GM12875 (cell line): ENCODE results near the gene GPR173.

Experiments used
- H3K4me3 ChIP-seq: one replicate; pipeline ENCODE4 v1.5.1; 2011; ENCODE audit warnings: low read depth, low read length, control low read depth
- TF ChIP-seq, protein P1 (sequence below): IDR thresholded peaks from 2 replicates; pipeline ENCODE4 v1.5.1; 2011; ENCODE audit warnings: low read depth, mild to moderate bottlenecking, control low read depth, inconsistent platforms, low read length, moderate library complexity, borderline replicate concordance; ENCODE audit not compliant: insufficient read depth

GPR173 gene

DNA sequence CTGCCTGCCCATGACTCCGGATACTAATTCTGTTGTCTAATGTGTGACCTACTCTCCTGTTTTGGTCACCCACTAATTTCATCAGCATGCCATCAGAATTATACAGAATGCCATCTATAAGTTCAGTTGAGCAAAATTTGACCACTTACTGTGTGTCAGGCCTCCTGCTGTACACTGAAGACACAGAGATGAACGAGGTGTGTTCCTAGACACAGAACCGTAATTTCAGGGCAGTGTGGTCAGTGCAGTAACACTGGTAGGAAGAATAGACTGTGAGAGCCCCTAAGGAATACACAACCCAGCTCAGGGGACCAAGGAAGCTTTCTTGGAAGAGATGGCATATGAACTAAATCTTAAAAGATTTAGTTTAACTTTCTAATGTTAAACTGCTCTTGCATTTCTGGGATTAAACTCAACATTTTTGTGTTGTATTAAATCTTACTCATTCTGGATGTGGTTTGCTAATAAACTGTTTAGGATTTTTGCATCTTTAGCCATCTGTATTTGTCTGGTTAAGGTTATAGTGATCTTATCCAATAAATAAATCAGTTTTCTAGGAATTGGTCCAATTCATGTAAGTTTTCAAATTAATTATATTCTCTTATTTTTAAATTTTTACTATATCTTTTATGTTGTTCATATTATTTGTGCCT is 79.6 kb downstream of the GPR173 start:
- TF ChIP-seq, protein P1, sequence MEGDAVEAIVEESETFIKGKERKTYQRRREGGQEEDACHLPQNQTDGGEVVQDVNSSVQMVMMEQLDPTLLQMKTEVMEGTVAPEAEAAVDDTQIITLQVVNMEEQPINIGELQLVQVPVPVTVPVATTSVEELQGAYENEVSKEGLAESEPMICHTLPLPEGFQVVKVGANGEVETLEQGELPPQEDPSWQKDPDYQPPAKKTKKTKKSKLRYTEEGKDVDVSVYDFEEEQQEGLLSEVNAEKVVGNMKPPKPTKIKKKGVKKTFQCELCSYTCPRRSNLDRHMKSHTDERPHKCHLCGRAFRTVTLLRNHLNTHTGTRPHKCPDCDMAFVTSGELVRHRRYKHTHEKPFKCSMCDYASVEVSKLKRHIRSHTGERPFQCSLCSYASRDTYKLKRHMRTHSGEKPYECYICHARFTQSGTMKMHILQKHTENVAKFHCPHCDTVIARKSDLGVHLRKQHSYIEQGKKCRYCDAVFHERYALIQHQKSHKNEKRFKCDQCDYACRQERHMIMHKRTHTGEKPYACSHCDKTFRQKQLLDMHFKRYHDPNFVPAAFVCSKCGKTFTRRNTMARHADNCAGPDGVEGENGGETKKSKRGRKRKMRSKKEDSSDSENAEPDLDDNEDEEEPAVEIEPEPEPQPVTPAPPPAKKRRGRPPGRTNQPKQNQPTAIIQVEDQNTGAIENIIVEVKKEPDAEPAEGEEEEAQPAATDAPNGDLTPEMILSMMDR: no peak
- H3K4me3 ChIP-seq: no peak overlapping the region
